Stimulated activated naive B cell treated with anti-CD40 and anti-IgM and Interleukin-4, amounts not matched to agents 10 μg/mL and 1 μg/mL and 100 μg/mL, for 72 hours (primary cell): ENCODE data around the gene NUP210.

Source experiments
- ATAC-seq, 2 donors: fragments of 150-1000 bp; cut with Tn5 transposase; replicated peaks; 2 replicates each; pipeline ENCODE4 v1.10.0; 2021; ENCODE audit warnings: moderate library complexity in 1 of 2
- DNase-seq: peaks from one replicate; pipeline ENCODE4 v3.0.0; 2021
- H3K27ac Mint-ChIP-seq: one replicate; pipeline ENCODE4 v1.8.0; 2022; ENCODE audit warnings: mild to moderate bottlenecking, mixed read lengths
- H3K27me3 Mint-ChIP-seq, 2 donors: one replicate each; pipeline ENCODE4 v1.8.0; 2022; ENCODE audit warnings: mixed read lengths in 2 of 2
- H3K36me3 Mint-ChIP-seq, 2 donors: one replicate each; pipeline ENCODE4 v1.8.0; 2022; ENCODE audit warnings: mixed read lengths in 2 of 2, mild to moderate bottlenecking in 1 of 2
- H3K4me1 Mint-ChIP-seq, 2 donors: one replicate each; pipeline ENCODE4 v1.8.0; 2022; ENCODE audit warnings: mixed read lengths in 2 of 2, mild to moderate bottlenecking in 1 of 2
- H3K4me3 Mint-ChIP-seq, 2 donors: one replicate each; pipeline ENCODE4 v1.8.0; 2022; ENCODE audit warnings: mild to moderate bottlenecking in 2 of 2, mixed read lengths in 2 of 2, moderate library complexity in 1 of 2
- H3K9me3 Mint-ChIP-seq, 2 donors: one replicate each; pipeline ENCODE4 v1.8.0; 2022; ENCODE audit warnings: mixed read lengths in 2 of 2, mild to moderate bottlenecking in 1 of 2

The NUP210 gene

DNA sequence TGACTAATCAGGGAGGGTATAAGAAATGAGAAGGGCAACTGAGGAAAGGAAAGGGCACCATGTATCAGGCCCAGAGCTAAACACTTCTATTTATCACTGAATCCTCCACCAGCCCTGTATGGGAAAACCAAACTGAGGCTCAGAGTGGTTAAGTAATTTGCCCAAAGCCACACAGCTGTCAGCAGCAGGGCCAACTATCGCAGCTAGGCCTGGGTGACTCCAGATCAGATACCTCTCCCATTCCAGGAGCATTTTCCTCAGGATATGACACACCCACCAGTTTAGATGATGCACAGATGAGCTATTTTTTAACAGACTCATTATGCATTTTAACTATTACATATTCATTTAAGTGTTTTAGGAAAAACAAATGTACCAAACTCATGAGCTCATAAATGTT, 14.5 kb downstream of the NUP210 start:
- ATAC-seq (no peak), DNase-seq (no peak)
- H3K9me3 Mint-ChIP-seq, result peaks cover 0 to 2% of the 10 kb centered on the region in 2 donors
- peaks cover 30 to 46% of the 10 kb centered on the region in 2 donors for H3K36me3 Mint-ChIP-seq
- no peak overlapping the region for H3K4me3 Mint-ChIP-seq
- peaks cover 20 to 41% of the 10 kb centered on the region in 2 donors for H3K4me1 Mint-ChIP-seq
- no peaks in the 10 kb centered on the region for H3K27me3 Mint-ChIP-seq
- no peak overlapping the region for H3K27ac Mint-ChIP-seq

DNA sequence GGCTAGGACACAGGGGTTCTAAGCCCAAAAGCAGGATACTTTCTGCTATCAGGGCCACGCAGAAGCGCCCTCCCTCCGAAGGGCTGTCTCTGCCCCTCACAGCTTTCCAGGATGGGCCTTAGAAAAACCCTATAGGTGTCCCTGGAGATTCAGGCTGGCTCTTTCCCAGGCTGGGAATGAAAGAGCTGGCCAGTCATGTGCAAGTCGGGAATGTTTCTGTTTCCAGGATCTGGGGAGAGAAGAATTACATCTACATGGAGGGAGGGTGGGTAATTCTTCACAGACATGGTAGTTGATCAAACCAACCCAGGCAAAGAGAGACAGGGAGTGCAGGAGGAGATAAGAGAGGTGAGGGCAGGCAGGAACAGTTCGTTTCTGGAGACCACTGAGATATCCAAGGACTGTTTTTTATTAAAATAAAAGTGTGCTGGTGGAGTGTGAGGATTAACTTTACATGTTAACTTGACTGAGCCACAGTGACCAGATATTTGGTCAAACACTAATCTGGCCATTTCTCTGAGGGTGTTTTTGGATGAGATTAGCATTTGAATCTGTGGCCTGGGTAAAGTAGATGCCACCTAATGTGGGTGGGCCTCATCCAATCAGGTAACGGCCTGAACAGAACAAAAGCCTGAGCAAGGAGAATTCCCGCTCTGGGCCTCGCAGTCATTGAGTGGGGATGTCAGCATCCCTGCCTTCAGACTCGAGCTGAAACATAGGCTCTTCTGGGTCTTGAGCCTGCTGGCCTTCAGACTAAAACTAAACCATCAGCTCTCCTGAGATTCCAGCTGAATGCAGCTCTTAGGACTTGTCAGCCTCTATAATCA, 15.3 kb downstream of the NUP210 start:
- Mint-ChIP-seq H3K4me1 (peaks cover 20 to 45% of the 10 kb centered on the region in 2 donors), H3K4me3 (no peak overlapping the region), H3K27me3 (no peaks in the 10 kb centered on the region), H3K9me3 (peaks cover 0 to 2% of the 10 kb centered on the region in 2 donors), H3K27ac (peak overlapping the region; percentile 75), H3K36me3 (peaks cover 29 to 48% of the 10 kb centered on the region in 2 donors)
- no peak for ATAC-seq
- no peak for DNase-seq

DNA sequence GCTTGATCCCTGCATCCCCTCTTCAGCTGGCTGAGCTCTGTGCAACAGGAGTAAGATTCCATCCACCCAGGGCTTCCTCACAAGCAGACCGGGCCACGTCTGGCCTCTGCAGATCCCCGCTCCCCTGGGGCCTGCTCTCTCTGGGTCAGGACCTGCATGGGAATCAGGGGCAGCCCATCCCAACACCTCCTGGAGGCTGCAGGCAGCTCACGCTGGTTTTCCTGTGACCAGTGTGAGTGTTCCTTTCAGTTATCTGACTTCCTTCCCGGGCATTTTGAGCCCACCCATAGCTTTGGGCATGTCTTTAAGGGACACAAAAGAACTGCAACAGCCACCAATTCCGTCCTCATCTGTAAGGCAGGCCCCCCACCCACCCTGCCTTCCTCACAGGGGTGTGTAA, 16.3 kb downstream of the NUP210 start:
- Mint-ChIP-seq H3K27me3 (no peaks in the 10 kb centered on the region), H3K4me1 (peaks cover 20 to 45% of the 10 kb centered on the region in 2 donors), H3K4me3 (no peak overlapping the region), H3K9me3 (peaks cover 0 to 2% of the 10 kb centered on the region in 2 donors), H3K36me3 (peaks cover 29 to 44% of the 10 kb centered on the region in 2 donors), H3K27ac (peak overlapping the region; percentile 11)
- DNase-seq, result no peak
- no peak for ATAC-seq

DNA sequence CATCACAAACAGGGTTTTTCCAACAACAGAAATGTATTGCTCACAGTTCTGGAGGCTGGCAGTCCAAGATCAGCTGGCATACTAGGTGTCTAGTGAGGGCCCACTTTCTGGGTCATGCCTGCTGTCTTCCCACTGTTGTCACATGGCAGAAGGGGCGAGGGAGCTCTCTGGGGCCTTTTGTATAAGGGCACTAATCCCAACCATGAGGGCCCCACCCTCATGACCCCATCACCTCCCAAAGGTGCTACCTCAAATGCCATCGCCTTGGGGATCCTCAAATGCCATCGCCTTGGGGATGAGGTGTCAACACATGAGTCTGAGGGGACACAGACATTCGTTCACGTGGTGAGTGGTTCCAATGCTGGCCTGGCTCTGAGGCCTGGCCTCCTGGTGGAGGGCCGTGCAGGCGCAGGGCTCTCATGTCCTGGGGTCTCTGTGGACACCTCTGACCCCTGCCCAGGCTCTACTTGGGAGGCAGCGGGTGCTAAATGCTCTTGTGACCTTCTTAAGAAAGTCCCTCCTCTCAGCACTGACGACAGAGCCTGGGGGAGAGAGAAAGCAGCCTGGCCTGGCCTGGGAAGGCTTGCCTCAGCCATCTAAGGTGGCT, 16.8 kb downstream of the NUP210 start:
- Mint-ChIP-seq H3K9me3 (peaks cover 0 to 2% of the 10 kb centered on the region in 2 donors), H3K4me1 (peaks cover 20 to 45% of the 10 kb centered on the region in 2 donors), H3K36me3 (peaks cover 28 to 41% of the 10 kb centered on the region in 2 donors), H3K27me3 (no peaks in the 10 kb centered on the region), H3K4me3 (no peak overlapping the region), H3K27ac (peak overlapping the region; percentile 11)
- no peak for DNase-seq
- ATAC-seq, result no peak

DNA sequence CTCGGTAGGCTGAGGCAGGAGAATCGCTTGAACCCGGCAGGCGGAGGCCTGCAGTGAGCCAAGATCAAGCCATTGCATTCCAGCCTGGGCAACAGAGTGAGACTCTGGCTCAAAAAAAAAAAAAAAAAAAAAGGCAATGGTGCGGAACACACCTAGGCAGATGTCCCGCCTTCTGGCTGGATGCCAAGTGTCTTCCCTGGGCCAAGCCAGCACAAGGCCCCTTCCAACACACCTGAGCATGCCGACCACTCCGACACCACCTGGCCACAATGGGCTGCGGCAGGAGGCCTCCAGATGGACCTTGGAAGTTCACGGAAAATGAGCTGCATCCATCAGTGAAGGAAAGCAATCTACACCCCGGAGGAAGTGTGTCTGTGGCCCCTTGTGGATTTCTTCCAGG, 19.0 kb downstream of the NUP210 start:
- no peak for DNase-seq
- H3K9me3 Mint-ChIP-seq, result peaks cover 0 to 2% of the 10 kb centered on the region in 2 donors
- no peak overlapping the region for H3K4me3 Mint-ChIP-seq
- peak overlapping the region; percentile 44 for H3K27ac Mint-ChIP-seq
- H3K4me1 Mint-ChIP-seq, result peaks cover 17 to 31% of the 10 kb centered on the region in 2 donors
- H3K27me3 Mint-ChIP-seq, result no peaks in the 10 kb centered on the region
- no peak for ATAC-seq
- H3K36me3 Mint-ChIP-seq, result peaks cover 29 to 35% of the 10 kb centered on the region in 2 donors

DNA sequence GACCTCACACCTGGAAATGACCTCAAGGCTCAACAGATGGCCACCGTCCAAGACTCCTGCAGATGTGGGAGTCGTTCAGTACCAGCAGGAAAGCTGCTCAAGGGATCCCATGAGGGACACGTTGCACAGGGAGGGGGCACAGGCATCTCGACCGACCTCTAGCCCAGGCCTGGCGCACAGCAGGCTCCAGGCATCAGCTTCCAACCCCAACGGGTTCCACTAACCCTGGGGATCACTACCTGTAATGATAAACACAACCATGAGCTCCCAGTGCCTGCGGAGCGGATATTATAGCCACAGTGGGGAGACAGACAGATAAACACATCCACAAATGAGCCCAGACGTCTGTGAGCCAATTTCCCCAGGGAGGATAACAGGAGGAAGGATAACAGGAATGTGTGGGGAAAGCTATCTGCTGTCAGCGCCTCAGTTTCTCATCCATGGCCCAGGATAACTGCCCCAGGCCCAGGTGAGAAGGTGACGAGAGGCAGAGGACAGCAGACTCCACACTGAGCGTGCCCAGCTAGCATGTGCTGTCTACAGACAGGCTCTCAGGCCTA, 19.9 kb downstream of the NUP210 start:
- Mint-ChIP-seq H3K36me3 (peaks cover 36 to 44% of the 10 kb centered on the region in 2 donors), H3K27ac (no peak overlapping the region), H3K27me3 (no peaks in the 10 kb centered on the region), H3K4me3 (no peak overlapping the region), H3K9me3 (peaks cover 0 to 2% of the 10 kb centered on the region in 2 donors), H3K4me1 (peaks cover 17 to 23% of the 10 kb centered on the region in 2 donors)
- DNase-seq (no peak), ATAC-seq (no peak)

DNA sequence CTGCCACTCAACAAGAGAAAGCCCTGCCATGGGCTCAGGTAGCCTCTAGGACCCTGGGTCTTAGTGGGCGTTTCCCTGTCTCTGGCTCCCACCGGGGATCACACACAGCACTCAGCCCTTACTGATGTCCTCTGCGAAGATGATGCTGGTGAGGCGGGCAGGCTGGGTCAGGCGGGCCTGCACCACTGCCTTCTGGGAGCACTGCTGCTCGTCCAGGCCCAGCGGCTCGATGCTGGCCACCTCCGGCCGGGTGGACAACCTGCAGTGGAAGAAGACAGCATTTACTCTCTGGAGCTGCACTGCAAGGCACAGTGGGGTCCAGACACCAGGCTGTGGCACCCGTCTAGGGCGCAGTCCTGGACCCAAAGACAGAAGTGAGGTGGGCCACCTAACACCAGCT, 20.5 kb downstream of the NUP210 start:
- Mint-ChIP-seq H3K36me3 (peaks cover 41 to 47% of the 10 kb centered on the region in 2 donors), H3K9me3 (peaks cover 0 to 2% of the 10 kb centered on the region in 2 donors), H3K27me3 (no peaks in the 10 kb centered on the region), H3K4me3 (no peak overlapping the region), H3K4me1 (peaks cover 16 to 19% of the 10 kb centered on the region in 2 donors), H3K27ac (no peak overlapping the region)
- ATAC-seq (no peak), DNase-seq (no peak)

DNA sequence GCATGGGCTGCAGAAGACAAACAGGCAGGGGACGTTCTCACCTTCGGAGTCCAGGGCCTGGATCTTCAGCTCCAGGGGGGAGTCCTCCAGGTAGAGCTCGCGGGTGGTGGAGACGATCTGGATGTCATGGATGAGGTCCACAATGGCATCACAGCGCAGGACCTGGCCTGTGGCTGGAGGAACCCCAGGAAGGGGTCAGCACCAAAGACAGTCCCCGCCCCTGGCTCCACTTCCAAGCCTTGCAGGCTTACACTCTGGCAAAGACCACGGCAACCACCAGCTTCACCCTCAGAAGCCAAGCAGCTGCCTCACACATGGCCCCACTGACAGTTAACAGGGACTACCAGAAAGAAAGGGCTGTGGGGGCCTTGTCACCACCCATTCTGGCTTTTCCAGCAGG, 22.8 kb downstream of the NUP210 start:
- Mint-ChIP-seq H3K4me3 (no peak overlapping the region), H3K9me3 (no peaks in the 10 kb centered on the region), H3K36me3 (peaks cover 43 to 44% of the 10 kb centered on the region in 2 donors), H3K4me1 (peaks cover 5 to 9% of the 10 kb centered on the region in 2 donors), H3K27ac (no peak overlapping the region), H3K27me3 (no peaks in the 10 kb centered on the region)
- ATAC-seq, result no peak
- DNase-seq, result no peak

DNA sequence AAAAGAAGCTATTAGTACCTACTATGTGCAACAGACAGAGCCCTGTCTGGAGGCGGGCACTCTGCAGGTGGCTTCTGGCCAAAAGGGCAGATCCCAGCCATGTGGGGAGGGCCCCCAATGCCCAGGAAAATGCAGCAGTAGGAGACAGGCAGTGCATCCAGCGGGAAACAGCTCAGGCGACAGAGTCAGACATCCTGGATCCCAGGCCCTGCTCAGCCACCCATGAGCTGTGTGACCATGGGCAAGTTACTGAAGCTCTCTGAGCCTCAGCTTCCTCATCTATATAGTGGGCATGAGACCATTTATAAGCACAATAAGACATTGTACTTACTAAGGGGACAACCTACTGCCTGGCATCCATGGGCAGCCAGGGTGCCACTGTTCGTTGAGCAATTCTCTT, 25.8 kb downstream of the NUP210 start:
- no peak overlapping the region for H3K4me3 Mint-ChIP-seq
- no peaks in the 10 kb centered on the region for H3K4me1 Mint-ChIP-seq
- no peaks in the 10 kb centered on the region for H3K9me3 Mint-ChIP-seq
- H3K27ac Mint-ChIP-seq, result no peak overlapping the region
- peaks cover 60 to 68% of the 10 kb centered on the region in 2 donors for H3K36me3 Mint-ChIP-seq
- ATAC-seq (no peak), DNase-seq (no peak)
- H3K27me3 Mint-ChIP-seq, result no peaks in the 10 kb centered on the region

DNA sequence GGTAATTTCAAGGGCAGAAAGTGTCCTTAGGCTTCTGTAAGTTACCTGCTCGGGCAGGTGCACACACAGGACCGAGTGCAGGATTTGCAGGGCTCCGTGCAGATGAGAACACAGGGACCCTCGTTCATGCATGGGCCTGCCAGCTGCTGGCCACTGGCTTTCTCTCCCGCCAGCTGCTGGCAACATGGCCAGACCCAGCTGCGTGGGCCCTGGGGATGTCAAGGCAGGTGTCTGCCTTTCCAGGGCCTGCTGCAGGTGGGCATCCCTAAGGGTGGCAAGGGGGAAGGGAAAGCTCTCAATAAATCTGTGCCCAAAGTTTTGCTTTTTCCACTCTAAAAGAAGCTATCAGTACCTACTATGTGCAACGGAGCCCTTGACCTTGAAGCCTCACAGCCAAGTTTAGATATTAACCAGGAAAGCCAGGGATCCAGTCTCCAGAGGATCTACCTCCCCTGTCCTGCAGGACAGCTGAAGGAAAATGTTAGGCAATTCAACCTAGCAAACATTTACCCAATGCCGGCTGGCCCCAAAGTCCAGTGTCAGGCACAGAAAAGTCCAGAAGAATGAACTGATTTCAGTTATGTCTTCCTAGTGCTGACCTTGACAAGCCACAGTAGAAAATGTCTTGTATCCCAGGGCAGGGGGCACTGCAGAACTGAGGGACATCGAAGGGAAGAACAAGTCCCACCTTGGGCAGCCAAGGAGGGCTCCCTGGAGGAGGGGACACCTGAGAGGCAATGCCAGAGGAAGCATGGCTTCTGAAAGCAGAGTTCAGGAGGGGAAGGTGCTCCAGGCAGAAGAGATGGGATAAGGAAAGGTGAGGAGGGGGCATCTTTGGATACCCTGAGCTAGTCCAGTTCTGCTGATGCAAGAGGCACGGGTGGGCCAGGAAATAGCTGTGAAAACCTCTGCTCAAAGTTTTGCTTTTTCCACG, 26.4 kb downstream of the NUP210 start:
- Mint-ChIP-seq H3K4me3 (no peak overlapping the region), H3K9me3 (no peaks in the 10 kb centered on the region), H3K4me1 (peaks cover 0 to 4% of the 10 kb centered on the region in 2 donors), H3K36me3 (peaks cover 65 to 75% of the 10 kb centered on the region in 2 donors), H3K27ac (peak overlapping the region; percentile 42), H3K27me3 (no peaks in the 10 kb centered on the region)
- ATAC-seq (no peak), DNase-seq (no peak)

DNA sequence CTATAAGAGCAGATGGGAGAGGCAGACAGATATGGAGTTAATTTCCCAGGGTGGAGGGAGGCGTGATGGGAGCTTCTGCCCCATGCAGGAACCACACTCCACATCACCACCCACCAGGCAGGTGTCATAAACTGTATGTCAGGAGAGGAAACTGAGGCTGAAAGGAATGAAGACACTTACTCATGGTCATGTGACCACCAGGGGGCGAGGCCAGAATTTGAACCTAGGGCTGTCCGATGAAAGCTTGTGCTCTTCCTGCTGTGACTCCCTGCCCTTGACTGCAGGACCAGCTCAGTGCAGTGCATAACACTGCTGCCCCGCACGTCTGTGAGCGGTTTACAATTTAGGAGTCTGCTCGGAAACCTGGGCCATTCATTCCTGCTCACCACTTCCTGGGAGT, 28.8 kb downstream of the NUP210 start:
- Mint-ChIP-seq H3K36me3 (peaks cover 75 to 85% of the 10 kb centered on the region in 2 donors), H3K4me1 (peaks cover 3 to 5% of the 10 kb centered on the region in 2 donors), H3K27me3 (no peaks in the 10 kb centered on the region), H3K9me3 (no peaks in the 10 kb centered on the region), H3K4me3 (no peak overlapping the region), H3K27ac (no peak overlapping the region)
- no peak for ATAC-seq
- DNase-seq, result no peak

DNA sequence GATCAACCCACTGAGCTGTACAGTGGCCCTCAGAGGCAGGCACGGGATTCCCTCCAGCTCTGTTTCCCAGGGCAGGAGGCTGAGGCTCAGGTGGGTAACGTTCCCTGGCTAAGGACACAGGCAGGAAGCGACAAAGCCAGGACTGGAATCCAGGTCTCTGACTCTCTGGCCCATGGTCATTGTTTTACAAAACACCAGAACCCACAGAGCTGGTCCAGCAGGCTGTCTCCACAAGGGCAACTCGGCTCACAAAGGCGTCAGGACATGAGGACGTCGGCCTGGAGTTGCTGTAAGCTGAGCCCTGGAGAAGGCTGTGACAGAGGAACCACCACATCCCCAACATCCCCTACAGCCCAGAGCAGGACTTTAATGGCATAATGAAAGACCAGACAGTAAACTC, 30.7 kb downstream of the NUP210 start:
- Mint-ChIP-seq H3K27me3 (no peaks in the 10 kb centered on the region), H3K27ac (peak overlapping the region; percentile 75), H3K4me3 (no peak overlapping the region), H3K36me3 (peaks cover 79 to 88% of the 10 kb centered on the region in 2 donors), H3K4me1 (peaks cover 4 to 5% of the 10 kb centered on the region in 2 donors), H3K9me3 (no peaks in the 10 kb centered on the region)
- DNase-seq (no peak), ATAC-seq (no peak)

DNA sequence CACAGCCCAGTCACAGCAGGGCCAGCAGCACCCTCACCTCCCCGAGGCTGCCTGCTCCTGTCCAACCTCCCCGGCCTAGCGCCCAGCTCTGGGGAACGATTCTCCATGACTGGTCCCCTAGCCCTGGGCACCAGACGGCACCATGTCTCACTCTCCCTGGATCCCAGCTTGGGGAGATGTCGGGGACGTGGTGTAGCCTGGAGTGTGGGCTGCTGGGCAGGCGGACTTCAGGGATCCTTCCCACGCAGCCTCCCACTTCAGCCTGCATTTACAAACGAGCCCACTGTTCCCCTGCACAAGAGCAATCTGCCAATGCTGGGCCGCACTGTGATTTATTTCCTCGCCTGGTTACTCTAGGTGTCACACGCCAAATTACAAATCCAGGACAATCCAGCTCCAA, 31.3 kb downstream of the NUP210 start:
- DNase-seq (no peak), ATAC-seq (no peak)
- Mint-ChIP-seq H3K36me3 (peaks cover 80 to 88% of the 10 kb centered on the region in 2 donors), H3K27me3 (no peaks in the 10 kb centered on the region), H3K4me3 (no peak overlapping the region), H3K27ac (peak overlapping the region; percentile 75), H3K4me1 (peaks cover 4 to 5% of the 10 kb centered on the region in 2 donors), H3K9me3 (no peaks in the 10 kb centered on the region)
